ENCODE results near the gene SMIM21. TPM values are rescaled to one million over a fixed set of nuclear protein-coding genes. Genes with fewer than 3 reads are reported as not detected.

Gene SMIM21
- total RNA-seq, 1 donor from 2014 or later: not detected

DNA sequence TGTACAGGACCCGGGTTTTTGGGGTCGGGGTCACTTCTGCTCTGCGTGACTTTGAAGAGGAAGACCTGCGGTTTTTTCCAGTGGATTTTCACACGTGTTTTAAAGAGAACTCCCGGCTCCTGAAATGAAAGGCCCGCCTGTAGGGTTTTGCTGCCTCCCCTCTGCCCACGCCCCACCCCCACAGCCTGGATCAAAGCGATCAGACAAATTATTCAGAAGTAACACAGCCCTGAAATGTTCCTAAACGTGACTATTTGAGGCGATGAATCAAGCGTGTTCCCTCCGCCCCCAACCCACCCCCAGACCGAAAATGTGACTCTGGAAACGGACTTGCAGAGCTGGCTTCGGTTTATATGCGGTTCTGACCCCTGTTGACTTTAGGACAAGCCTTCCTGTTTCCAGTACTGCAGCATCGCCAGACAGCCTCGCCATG is 28.7 kb upstream of the SMIM21 start:
- Histone ChIP-seq H3K9me3 (no peaks in the 10 kb centered on the region), H3K27me3 (peaks cover 19% of the 10 kb centered on the region), H3K36me3 (no peaks in the 10 kb centered on the region), H3K4me1 (peaks cover 9% of the 10 kb centered on the region), H3K27ac (no peak overlapping the region), H3K4me3 (peak overlapping the region; percentile 46)
- intact Hi-C loops (cut with DNase I): no loop called here
- no peak for ATAC-seq
- TF ChIP-seq, protein P1, sequence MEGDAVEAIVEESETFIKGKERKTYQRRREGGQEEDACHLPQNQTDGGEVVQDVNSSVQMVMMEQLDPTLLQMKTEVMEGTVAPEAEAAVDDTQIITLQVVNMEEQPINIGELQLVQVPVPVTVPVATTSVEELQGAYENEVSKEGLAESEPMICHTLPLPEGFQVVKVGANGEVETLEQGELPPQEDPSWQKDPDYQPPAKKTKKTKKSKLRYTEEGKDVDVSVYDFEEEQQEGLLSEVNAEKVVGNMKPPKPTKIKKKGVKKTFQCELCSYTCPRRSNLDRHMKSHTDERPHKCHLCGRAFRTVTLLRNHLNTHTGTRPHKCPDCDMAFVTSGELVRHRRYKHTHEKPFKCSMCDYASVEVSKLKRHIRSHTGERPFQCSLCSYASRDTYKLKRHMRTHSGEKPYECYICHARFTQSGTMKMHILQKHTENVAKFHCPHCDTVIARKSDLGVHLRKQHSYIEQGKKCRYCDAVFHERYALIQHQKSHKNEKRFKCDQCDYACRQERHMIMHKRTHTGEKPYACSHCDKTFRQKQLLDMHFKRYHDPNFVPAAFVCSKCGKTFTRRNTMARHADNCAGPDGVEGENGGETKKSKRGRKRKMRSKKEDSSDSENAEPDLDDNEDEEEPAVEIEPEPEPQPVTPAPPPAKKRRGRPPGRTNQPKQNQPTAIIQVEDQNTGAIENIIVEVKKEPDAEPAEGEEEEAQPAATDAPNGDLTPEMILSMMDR (IDR thresholded peaks at IDR 0.05): no peak
- DNase-seq: no peak

DNA sequence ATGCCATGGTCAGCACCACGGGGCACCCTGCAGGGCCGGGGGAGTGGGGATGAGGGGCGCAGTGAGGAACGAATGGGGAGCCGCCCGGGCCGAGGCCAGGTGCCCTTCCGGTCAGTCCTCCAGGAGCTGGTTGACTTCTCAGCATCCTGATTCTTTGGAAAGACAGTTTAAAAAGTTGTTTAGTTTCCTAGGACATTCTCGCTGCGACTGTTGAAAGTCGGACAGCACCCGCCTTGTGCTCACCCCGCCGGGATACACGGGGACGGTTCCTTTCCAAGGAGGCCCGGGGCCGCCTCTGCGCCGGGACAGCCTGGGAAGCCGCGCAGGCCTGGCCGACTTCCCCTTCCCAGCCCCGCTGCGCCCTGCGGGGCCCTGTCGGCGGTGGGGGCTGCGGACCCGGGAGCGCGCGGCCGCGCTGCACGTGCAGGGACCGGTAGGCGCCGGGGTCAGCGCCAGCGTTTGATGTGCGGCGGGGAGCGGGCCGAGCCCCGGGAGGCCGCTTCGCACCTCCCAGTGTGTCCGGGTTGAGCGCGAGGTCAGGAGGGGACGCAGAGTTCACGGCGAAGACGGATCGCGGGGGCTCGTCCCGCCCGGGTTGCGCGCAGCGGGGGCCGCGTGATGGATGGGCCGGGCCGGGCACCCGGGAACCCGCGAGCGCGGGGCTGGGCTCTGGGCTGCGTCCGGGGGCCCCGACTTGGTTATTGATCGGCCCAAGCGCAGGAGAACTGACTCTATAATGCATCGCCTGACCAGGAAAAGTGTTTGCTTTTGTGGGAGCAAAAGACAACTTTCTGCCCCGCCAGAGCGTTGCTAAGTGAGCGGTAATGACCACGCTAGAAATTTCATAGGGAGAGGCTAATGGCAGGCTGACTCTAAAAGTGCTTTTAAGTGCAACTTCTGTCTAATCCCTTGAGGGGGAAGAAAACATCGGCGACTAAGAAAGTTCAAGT is 28.0 kb upstream of the SMIM21 start:
- DNase-seq (no peak), ATAC-seq (peak; percentile 66)
- Histone ChIP-seq H3K4me3 (peak overlapping the region; percentile 46), H3K27ac (no peak overlapping the region), H3K36me3 (no peaks in the 10 kb centered on the region), H3K4me1 (peaks cover 9% of the 10 kb centered on the region), H3K9me3 (no peaks in the 10 kb centered on the region), H3K27me3 (peaks cover 19% of the 10 kb centered on the region)
- intact Hi-C loops (cut with DNase I): no loop called here
- TF ChIP-seq, protein P1 (IDR thresholded peaks at IDR 0.05): no peak

DNA sequence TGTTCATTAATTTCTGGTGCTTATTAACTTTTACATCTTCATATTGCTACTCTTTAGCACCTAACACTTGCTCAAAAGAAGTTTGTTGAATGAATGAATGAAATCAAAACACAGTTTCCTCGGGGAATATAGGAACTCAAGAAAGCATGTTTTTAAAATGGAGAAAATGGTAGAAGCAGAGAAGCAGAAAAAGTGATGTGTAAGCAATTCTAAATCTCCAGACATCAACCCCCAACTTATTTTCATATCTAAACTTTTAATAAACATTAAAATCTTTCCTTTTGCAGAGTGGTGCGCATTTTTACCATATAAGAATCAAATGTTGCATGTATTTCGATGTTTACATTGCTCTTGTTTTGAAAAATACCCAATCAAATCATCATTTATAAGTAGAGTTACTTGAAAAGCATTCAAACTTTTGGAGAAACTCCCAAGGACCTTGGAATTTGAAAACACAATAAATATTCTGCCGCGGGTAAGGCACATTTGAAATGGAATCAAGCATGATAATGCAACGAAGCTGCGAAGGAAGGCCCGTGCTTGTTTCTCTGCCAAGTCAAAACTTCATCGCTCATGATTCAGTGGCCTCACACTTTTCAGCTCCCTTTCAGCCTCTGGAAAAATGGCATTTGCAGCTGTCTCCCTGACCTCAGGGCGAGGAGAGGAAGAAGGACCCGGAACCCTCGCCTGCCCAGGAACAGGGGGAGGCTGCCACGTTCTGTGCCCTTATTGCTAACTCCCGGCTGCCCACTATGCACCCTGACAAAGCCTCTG is 26.7 kb upstream of the SMIM21 start:
- H3K27ac ChIP-seq: no peak overlapping the region
- no peak overlapping the region for H3K4me3 ChIP-seq
- ATAC-seq (no peak), DNase-seq (no peak)
- peaks cover 19% of the 10 kb centered on the region for H3K27me3 ChIP-seq
- H3K9me3 ChIP-seq: no peaks in the 10 kb centered on the region
- TF ChIP-seq, protein P1 (IDR thresholded peaks at IDR 0.05): no peak
- intact Hi-C loops (cut with DNase I): no loop called here
- H3K4me1 ChIP-seq: peaks cover 9% of the 10 kb centered on the region
- no peaks in the 10 kb centered on the region for H3K36me3 ChIP-seq

DNA sequence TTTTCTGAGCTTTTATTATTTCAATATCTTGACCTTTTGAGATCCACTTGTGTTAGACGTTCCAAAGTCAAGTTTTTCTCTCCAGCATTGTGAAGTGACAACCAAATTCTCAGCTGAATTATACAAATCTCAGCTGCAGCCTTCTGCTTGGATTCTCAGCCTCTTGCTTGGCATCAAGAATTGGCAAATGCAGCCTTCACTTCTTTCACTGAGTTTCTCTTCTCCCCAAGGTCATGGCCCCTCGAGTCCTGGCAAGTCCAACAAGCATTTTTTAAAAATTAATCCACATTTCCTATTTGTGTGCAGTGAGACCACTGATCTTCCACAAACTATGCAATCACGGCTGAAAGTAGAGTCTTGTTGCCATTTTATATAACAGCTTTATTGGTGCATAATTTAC is 23.4 kb upstream of the SMIM21 start:
- Histone ChIP-seq H3K27me3 (peaks cover 14% of the 10 kb centered on the region), H3K36me3 (no peaks in the 10 kb centered on the region), H3K4me1 (peaks cover 5% of the 10 kb centered on the region), H3K4me3 (no peak overlapping the region), H3K9me3 (no peaks in the 10 kb centered on the region), H3K27ac (no peak overlapping the region)
- TF ChIP-seq, protein P1 (IDR thresholded peaks at IDR 0.05): no peak
- ATAC-seq (no peak), DNase-seq (no peak)
- intact Hi-C loops (cut with DNase I): no loop called here

DNA sequence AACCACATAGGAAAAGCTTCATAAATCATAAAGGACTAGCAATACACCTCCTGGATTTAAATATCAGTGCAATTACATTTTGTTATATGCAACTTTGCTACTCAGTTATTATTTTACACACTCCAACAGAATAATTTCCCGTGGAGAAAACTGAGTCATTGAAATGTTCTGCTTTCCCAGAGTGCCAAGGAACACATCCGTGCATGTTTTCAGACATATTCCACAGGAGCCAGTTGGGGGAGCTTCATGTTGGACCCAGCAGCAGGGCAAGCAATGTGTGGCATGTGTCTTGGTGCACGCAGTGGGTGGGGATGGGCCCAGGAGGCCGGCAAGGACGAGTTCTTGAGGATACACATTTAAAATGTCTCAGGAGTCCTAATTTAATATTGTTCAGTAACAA is 14.4 kb upstream of the SMIM21 start:
- H3K9me3 ChIP-seq: no peaks in the 10 kb centered on the region
- H3K27ac ChIP-seq: no peak overlapping the region
- DNase-seq (no peak), ATAC-seq (no peak)
- intact Hi-C loops (cut with DNase I): no loop called here
- H3K36me3 ChIP-seq: no peaks in the 10 kb centered on the region
- H3K27me3 ChIP-seq: peaks cover 4% of the 10 kb centered on the region
- no peak overlapping the region for H3K4me3 ChIP-seq
- H3K4me1 ChIP-seq: no peaks in the 10 kb centered on the region
- TF ChIP-seq, protein P1 (IDR thresholded peaks at IDR 0.05): no peak

Data from upper lobe of right lung (tissue), 1 donor.